Activated CD4-positive, alpha-beta T cell treated with anti-CD3 and anti-CD28 coated beads for 48 hours (primary cell): Measurements from ENCODE around the gene NDEL1.

ENCODE experiments used
- DNase-seq: peaks from one replicate; pipeline ENCODE4 v3.0.0-alpha.2; 2020

The NDEL1 gene

GRCh38 chr17:8417806-8418205, 17.9 kb upstream of the NDEL1 start:
- no peak for DNase-seq

GRCh38 chr17:8418471-8418870, 17.2 kb upstream of the NDEL1 start:
- no peak for DNase-seq

GRCh38 chr17:8419305-8419704, 16.4 kb upstream of the NDEL1 start:
- no peak for DNase-seq

DNA sequence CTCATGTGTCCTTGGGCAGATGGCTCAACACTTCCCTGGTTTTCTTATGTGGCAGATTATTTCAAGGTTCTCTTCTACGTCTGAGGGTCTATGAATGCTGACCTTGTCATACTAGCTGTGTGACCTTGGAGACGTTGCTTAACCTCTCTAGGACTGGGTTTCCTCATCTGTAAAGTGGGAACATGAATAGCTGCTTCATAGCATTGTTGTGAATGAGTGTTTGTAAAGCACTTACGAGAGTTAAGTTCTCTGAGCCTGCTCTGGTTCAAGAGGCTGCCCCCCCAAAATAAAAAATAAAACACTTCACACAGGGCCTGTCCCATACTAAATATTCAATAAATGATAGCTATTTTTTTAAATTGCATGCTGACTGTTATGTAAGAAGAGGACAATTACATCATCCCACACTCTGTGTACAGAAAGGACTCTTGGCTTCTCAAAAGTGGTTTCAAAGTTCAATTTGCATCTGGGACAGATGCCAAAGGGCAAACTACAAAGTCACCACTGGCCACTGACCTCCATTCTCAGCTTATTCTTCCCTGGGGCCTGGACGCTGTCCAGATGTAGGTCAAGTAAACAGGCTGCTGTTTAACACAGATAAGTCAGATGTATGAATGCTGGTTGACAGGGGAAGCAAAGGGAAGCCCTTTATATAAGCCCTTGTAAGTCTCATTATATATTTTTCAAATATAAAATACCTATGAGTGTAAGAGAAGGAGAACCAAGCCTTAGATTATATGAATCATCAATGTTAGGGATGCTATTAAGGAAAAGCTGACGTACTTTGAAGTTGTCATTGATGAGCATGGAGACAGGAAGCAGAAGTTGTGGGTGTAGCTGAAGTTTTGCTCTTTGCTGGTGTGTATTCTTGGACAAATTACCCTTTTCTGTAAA, 15.4 kb upstream of the NDEL1 start:
- no peak for DNase-seq

DNA sequence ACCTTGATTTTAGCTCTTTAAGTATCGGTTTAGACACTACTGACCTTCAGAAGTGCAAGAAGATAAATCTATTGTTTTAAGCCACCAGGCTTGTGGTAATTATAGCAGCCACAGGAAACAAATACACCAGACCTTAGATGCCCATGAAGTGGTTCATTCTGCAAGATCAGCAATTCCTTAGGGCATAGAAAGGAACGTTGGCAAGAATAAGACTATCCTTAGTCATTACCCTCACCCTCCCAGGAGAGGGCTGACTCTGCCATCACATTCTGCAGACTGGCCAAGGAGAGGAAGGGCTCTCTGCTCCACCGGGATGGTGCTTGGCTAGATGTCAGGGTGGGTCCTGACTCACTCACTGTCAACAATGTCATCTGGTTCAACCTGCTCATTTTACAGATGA, 14.1 kb upstream of the NDEL1 start:
- DNase-seq, result no peak

GRCh38 chr17:8426094-8426720, 9.5 kb upstream of the NDEL1 start:
- DNase-seq, result no peak

DNA sequence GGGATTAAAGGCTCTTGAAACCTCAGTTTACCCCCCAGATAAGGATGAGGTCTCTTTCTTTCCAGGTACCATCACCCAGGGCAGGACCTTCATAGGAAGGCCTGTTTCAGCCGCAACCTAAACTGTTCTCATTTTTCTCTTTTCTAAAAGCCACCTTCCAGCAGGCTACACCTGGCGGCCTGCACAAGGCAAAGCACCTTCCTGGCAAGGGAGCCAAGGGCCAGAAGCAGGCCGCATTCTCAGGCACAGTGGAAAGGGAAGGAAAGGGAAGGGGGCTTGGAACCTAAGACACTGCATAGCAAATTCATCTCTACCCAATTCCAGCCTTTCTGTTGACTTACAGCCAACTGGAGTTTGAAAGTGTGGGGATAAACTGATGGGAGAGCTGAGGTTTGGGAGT, 8.9 kb upstream of the NDEL1 start:
- no peak for DNase-seq

GRCh38 chr17:8430966-8431365, 4.7 kb upstream of the NDEL1 start:
- DNase-seq, result no peak

DNA sequence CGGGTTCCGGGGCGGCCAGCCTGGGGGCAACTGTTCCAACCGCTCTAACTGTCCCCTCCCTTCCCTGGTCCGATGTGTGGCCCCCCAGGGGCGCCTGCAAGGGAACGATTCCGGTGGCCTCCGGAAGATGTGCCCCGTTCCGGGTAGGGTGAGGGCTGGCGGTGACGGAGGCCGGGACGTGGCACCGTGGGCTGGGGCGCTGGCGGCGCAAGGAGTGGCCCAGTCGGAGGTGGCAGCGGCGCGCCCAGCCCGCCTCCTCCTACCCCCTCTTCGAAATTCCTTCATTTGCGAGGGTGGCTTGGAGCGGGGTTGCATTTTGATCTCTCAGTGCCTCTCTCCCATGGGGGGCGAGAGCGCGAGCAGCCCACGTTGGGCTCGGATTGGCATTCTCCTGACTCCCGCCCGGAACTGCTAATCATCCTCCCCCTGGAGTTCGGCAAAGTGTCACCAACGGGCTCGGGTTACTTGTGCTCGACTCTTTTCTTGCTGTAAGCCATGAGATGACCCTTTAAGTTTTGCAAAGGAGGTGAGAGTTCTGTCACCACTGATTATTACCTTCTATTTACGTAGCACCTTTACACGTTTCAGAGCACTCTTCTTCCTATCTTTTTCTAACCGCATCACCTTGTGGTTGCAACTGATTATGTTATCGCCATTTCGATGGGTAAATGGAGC, 622 bp downstream of the NDEL1 start:
- peak; percentile 78 for DNase-seq

- DNase-seq, result no peak
Observed at GRCh38 chr17:8436844-8437171, 1.1 kb downstream of the NDEL1 start.

- no peak for DNase-seq
Observed at GRCh38 chr17:8438441-8438840, 2.8 kb downstream of the NDEL1 start.

- DNase-seq, result no peak
Observed at GRCh38 chr17:8439681-8440080, 4.0 kb downstream of the NDEL1 start.

DNA sequence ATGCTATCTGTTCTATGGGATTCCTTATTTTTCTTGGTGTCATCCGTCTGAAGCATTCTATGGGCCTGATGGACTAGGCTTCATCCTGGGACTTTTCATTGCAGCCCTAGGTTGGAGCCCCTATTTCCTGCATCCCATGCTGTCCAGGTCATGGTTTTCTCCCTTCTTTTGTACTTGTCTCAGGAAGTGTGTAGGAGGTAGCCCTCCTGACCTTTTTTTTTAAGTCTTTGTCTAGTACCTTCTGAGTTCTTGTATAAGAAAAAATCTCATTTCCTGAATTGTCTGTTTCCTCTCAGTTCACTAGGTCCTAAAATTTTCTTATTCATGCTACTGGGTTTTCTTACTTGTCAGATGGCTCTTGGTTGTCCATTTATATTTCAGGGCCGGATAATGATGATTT, 6.0 kb downstream of the NDEL1 start:
- no peak for DNase-seq

- DNase-seq, result no peak
Observed at GRCh38 chr17:8442310-8442709, 6.6 kb downstream of the NDEL1 start.

- DNase-seq, result no peak
Observed at GRCh38 chr17:8443756-8444155, 8.1 kb downstream of the NDEL1 start.

DNA sequence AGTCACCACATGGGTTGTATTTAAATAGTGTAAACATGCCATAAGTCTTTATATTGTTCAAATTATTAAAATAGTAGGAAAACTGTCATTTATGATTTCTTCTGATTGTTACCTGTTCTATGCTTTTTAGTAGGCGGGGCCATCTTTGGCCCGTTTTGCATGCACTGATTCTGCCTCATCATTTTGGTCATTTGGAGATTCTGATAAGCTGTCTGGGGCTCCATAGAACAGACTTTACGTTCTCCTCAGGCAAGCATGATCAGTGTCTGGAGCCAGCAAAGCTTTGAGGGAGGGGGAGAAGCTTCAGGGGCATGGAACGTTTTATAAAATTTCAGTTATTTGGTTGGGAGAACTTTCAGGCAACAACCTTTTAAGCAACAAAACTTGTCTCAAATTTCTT, 8.8 kb downstream of the NDEL1 start:
- DNase-seq, result no peak

DNA sequence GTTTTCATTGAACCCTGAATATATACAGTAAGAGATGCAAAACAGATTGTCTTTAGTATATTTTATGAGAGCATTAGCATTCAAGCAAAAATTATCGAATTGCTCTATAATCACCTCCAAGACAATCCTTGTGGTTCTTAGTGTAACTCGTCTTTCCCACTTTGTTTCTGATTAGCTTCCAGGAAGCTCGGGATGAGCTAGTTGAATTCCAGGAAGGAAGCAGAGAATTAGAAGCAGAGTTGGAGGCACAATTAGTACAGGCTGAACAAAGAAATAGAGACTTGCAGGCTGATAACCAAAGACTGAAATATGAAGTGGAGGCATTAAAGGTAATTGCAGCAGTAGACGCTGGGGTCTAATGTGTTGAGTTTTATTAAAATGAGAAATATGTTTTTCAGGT, 9.9 kb downstream of the NDEL1 start:
- DNase-seq, result no peak

DNA sequence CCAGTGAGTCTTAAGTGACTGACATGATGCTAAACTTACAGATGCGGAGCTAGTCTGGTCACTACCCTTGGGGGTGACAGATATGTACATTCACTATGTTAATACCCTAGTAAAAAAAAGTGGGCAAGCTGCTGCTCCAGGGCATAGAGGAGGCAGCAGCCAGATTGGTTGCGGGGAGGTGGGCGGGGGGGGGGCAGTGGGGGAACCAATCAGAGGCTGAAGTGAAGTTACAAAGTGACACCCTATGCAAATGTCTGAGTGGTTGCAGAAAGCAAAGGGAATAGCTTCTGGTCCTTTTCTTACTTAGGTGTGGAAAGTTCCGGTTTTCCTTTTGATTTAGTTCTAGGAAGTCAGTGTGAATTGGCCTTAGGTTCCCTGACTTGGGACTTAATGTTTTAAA, 12.1 kb downstream of the NDEL1 start:
- no peak for DNase-seq

DNA sequence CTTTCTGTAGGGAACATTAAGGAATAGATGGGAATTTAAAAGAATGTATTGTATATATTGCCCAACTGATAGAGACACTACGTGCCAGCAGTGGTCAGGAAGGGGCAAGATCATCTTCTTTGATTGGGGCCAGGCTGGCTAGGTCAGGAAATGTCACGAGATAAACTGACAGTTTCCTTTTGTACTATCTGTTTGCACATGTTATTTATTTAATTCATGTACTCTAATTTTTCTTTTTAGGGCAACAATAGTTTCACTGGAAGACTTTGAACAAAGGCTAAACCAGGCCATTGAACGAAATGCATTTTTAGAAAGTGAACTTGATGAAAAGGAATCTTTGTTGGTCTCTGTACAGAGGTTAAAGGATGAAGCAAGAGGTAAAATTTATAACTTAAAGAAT, 12.6 kb downstream of the NDEL1 start:
- no peak for DNase-seq

- no peak for DNase-seq
Observed at GRCh38 chr17:8451933-8452614, 16.4 kb downstream of the NDEL1 start.

DNA sequence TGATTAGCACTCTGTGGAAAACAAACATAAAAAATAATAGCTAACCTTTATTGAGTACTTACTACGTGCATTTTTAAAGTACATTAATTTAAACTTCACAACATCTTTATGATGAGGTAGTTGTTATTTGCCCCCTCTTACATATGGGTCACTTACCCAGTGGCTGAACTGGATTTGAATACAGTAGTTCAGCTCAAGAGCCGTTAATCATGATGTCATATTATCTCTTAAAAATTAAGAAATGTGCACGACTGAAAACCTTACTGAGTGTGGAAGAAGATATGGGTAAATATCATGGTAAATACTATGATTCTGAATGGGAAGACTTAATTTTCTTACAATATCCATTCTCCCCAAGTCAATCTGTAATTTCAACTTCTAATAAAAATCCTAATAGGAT, 17.6 kb downstream of the NDEL1 start:
- DNase-seq, result no peak

DNA sequence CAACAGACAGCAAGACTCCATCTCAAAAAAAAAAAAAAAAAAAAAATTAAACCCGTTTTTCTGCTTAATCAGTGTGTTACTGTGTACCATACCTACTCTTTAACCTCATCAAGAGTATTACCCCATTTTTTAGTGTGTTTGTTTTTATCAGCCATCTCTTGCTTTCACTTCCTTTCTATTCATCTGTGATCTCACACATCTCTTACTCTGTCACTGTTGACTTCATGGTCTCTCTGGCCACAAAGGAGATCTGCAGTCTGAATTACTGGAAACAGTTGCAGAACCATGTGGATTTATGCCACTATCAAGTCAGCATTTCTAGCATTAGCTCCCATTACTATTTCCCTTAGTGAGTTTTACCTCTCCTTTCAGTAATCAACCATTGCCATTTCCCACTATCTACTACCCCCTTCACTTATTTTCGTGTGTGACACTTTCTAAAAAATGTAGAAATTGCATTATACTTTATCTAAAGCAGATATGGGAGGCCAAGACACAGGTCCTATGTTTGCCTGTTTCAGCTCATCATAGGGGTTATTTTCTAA, 20.1 kb downstream of the NDEL1 start:
- no peak for DNase-seq

DNA sequence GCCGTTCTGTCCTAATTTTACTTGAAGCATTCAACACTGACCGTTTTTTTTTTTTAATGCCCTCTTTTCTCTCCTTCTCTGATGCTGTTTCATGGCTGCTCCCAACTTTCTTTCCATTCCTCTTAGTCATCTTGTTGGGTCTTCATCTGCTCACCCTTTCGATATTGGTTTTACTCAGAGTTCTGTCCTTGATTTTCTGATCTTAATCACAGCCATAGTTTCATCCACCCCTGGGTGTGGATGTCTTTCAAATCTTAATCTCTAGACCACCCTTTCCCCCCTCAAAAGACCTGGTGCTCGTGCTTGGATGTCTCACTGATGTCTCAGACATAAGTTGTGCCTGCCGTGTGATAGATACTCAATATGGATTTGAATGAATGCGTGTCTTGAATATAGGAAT, 22.4 kb downstream of the NDEL1 start:
- no peak for DNase-seq
